Tibial nerve (tissue), 4 donors: ENCODE data around the gene TC2N. TPM values are rescaled to one million over a fixed set of nuclear protein-coding genes. Genes with fewer than 3 reads are reported as not detected.

ENCODE experiments used
- DNase-seq, 2 donors: peaks; one replicate each; pipeline ENCODE4 v3.0.0-alpha.2; 2019; ENCODE audit warnings: low spot score in 2 of 2
- H3K27ac ChIP-seq, 4 donors: fragments of 200-600 bp; sonication (generic) in 3 of 4; one replicate each; pipeline ENCODE4 v1.5.1; 2017 to 2019; ENCODE audit warnings: mild to moderate bottlenecking in 1 of 4
- H3K27me3 ChIP-seq, 2 donors: fragments of 200-600 bp; sonication (generic) in 1 of 2; one replicate each; pipeline versions ENCODE4 v1.5.1 to v1.6.0; 2017 to 2019
- H3K36me3 ChIP-seq, 3 donors: fragments of 200-600 bp; sonication (generic); one replicate each; pipeline ENCODE4 v1.5.1; 2018 to 2019
- H3K4me1 ChIP-seq, 4 donors: fragments of 200-600 bp; sonication (generic) in 3 of 4; one replicate each; pipeline ENCODE4 v1.5.1; 2017 to 2019
- H3K4me3 ChIP-seq, 4 donors: fragments of 200-600 bp; sonication (generic) in 3 of 4; one replicate each; pipeline ENCODE4 v1.5.1; 2017 to 2019; ENCODE audit warnings: mild to moderate bottlenecking in 1 of 4, moderate library complexity in 1 of 4
- H3K9me3 ChIP-seq, 4 donors: fragments of 200-600 bp; sonication (generic) in 3 of 4; one replicate each; pipeline ENCODE4 v1.5.1; 2017 to 2019
- CTCF ChIP-seq, 5 experiments: fragments of 200-600 bp in 3 of 5; fragments of 450-650 bp in 2 of 5; sonication (generic) in 3 of 5; IDR thresholded peaks; one replicate each; pipeline ENCODE4 v1.5.1; 2016 to 2019; ENCODE audit warnings: antibody characterized with exemption in 5 of 5, mild to moderate bottlenecking in 3 of 5, moderate library complexity in 2 of 5
- EP300 ChIP-seq, 2 donors: sonication (generic); formaldehyde crosslinking; IDR thresholded peaks; one replicate each; pipeline ENCODE4 v1.6.1; 2017; ENCODE audit warnings: antibody characterized with exemption in 2 of 2, mild to moderate bottlenecking in 1 of 2
- POLR2A ChIP-seq, 2 donors: fragments of 450-650 bp; IDR thresholded peaks; one replicate each; pipeline ENCODE4 v1.6.1; 2017; ENCODE audit warnings: antibody characterized with exemption in 2 of 2, mild to moderate bottlenecking in 2 of 2, moderate library complexity in 2 of 2
- WGBS, 2 donors: methylation state at CpG; one replicate each; pipeline ENCODE4 v1.1.5; 2018; 5-methylcytosine and 5-hydroxymethylcytosine counted together
- total RNA-seq, 4 donors: library from RNA; depleted of rRNA; stranded (reverse); fragments of >200 nt; gene quantifications; one replicate each; pipeline ENCODE4 v1.1.0, GENCODE V29; 2016

TC2N gene
- total RNA-seq, 4 donors from 2014 or later: 23.4 to 35.2 (median 25.7) TPM

- no peak for DNase-seq
- no peak overlapping the region for H3K27ac ChIP-seq
- H3K9me3 ChIP-seq: peaks cover 0 to 43% (median 9%) of the 10 kb centered on the region in 4 donors
- H3K27me3 ChIP-seq: no peaks in the 10 kb centered on the region
- no peaks in the 10 kb centered on the region for H3K4me1 ChIP-seq
- TF ChIP-seq CTCF (IDR thresholded peaks at IDR 0.05) (no peak), POLR2A (IDR thresholded peaks at IDR 0.05) (no peak), EP300 (IDR thresholded peaks at IDR 0.05) (no peak)
- no peak overlapping the region for H3K4me3 ChIP-seq
- H3K36me3 ChIP-seq: peaks cover 0 to 38% (median 9%) of the 10 kb centered on the region in 3 donors
Observed at GRCh38 chr14:91805659-91806058, 61.7 kb downstream of the TC2N start.

GRCh38 chr14:91801358-91801757 lies 66.0 kb downstream of the TC2N start:
- no peaks in the 10 kb centered on the region for H3K27me3 ChIP-seq
- peaks cover 0 to 15% (median 2%) of the 10 kb centered on the region in 4 donors for H3K9me3 ChIP-seq
- H3K4me1 ChIP-seq: no peaks in the 10 kb centered on the region
- no peak for DNase-seq
- H3K27ac ChIP-seq: no peak overlapping the region
- WGBS, 2 donors: 75 to 77% methylated on average over 2 of the region's 2 CpGs
- peaks cover 0 to 8% (median 0%) of the 10 kb centered on the region in 3 donors for H3K36me3 ChIP-seq
- no peak for TF ChIP-seq POLR2A (IDR thresholded peaks at IDR 0.05)
- TF ChIP-seq EP300 (IDR thresholded peaks at IDR 0.05): no peak
- no peak for TF ChIP-seq CTCF (IDR thresholded peaks at IDR 0.05)
- no peak overlapping the region for H3K4me3 ChIP-seq

- H3K9me3 ChIP-seq: peaks cover 0 to 7% (median 0%) of the 10 kb centered on the region in 4 donors
- peak overlapping the region in 1 of 4 donors; percentile 29 for H3K27ac ChIP-seq
- H3K4me3 ChIP-seq: no peak overlapping the region
- no peak for DNase-seq
- 95 to 100% methylated on average over 1 of the region's 1 CpG for WGBS, 2 donors
- H3K27me3 ChIP-seq: no peaks in the 10 kb centered on the region
- H3K4me1 ChIP-seq: no peaks in the 10 kb centered on the region
- TF ChIP-seq CTCF (IDR thresholded peaks at IDR 0.05) (no peak), EP300 (IDR thresholded peaks at IDR 0.05) (peak in 1 of 2 donors; percentile 13), POLR2A (IDR thresholded peaks at IDR 0.05) (no peak)
- H3K36me3 ChIP-seq: peaks cover 0 to 18% (median 0%) of the 10 kb centered on the region in 3 donors
Observed at GRCh38 chr14:91796617-91797347, 70.6 kb downstream of the TC2N start.

GRCh38 chr14:91793704-91794103 lies 73.6 kb downstream of the TC2N start:
- no peak overlapping the region for H3K4me3 ChIP-seq
- no peak for DNase-seq
- 90 to 92% methylated on average over 4 of the region's 4 CpGs for WGBS, 2 donors
- H3K9me3 ChIP-seq: peaks cover 0 to 7% (median 0%) of the 10 kb centered on the region in 4 donors
- TF ChIP-seq EP300 (IDR thresholded peaks at IDR 0.05) (no peak), POLR2A (IDR thresholded peaks at IDR 0.05) (no peak), CTCF (IDR thresholded peaks at IDR 0.05) (no peak)
- H3K27ac ChIP-seq: no peak overlapping the region
- peaks cover 0 to 18% (median 0%) of the 10 kb centered on the region in 3 donors for H3K36me3 ChIP-seq
- H3K27me3 ChIP-seq: no peaks in the 10 kb centered on the region
- H3K4me1 ChIP-seq: no peaks in the 10 kb centered on the region

GRCh38 chr14:91786188-91786587 lies 81.1 kb downstream of the TC2N start:
- Histone ChIP-seq H3K4me1 (peaks cover 0 to 7% (median 3%) of the 10 kb centered on the region in 4 donors), H3K27ac (no peak overlapping the region), H3K9me3 (no peaks in the 10 kb centered on the region), H3K27me3 (no peaks in the 10 kb centered on the region), H3K4me3 (no peak overlapping the region), H3K36me3 (no peaks in the 10 kb centered on the region)
- TF ChIP-seq CTCF (IDR thresholded peaks at IDR 0.05) (no peak), EP300 (IDR thresholded peaks at IDR 0.05) (no peak), POLR2A (IDR thresholded peaks at IDR 0.05) (no peak)
- WGBS, 2 donors: 93 to 99% methylated on average over 2 of the region's 2 CpGs
- DNase-seq: no peak
